CD4-positive, alpha-beta T cell treated with Interleukin-6 for 4 hours (primary cell): Measurements from ENCODE around the gene TSSK2.
"Not testable (repeated sequence)": the region's sequence is repeated elsewhere in the genome, so short reads cannot be mapped to it uniquely, and the experiment has no call there.

Experiments
- DNase-seq: peaks from one replicate; pipeline ENCODE4 v3.0.0-alpha.2; 2020; ENCODE audit warnings: mixed read lengths

TSSK2 gene

GRCh38 chr22:19130959-19131684 is at the start of gene TSSK2:
TSS of gene TSSK2 (plus strand) at chr22:19131308. CDS start at chr22:19131400, 92 bp downstream.
- DNase-seq = no peak

DNA sequence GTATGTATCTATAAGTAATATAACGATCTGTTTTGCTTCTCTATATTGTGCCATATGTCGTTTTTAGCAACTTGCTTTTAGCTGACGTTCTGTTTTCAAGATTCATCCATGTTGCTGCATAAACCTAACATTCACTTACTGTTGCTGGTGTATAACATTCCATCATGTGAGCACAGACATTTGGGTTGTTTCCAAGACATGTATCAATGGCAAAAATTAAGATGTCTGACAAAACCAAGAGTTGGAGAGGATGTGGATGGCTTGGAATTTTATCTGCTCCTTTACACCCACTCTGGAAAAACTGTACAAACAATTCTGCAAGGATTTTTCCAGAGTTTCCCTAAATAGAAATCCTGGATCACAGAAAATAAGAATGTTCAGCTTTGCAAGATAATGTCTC is 49.8 kb upstream of the TSSK2 start:
- no peak for DNase-seq

GRCh38 chr22:19082101-19082500 is 49.0 kb upstream of the TSSK2 start:
- DNase-seq = no peak

DNA sequence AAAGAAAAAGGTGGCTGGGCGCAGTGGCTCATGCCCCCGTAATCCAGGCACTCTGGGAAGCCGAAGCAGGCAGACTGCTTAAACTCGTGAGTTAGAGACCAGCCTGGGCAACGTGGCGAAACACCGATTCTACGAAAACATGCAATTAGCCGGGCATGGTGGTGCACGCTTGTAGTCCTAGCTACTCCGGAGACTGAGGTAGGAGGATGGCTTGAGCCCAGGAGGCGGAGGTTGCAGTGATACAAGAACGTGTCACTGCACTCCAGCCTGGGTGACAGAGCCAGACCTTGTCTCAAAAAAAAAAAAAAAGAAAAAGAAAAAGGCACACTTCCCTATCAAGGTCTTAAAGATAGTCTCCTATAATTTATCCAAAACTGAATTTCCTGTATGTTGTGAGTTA is 48.3 kb upstream of the TSSK2 start:
- no peak for DNase-seq

DNA sequence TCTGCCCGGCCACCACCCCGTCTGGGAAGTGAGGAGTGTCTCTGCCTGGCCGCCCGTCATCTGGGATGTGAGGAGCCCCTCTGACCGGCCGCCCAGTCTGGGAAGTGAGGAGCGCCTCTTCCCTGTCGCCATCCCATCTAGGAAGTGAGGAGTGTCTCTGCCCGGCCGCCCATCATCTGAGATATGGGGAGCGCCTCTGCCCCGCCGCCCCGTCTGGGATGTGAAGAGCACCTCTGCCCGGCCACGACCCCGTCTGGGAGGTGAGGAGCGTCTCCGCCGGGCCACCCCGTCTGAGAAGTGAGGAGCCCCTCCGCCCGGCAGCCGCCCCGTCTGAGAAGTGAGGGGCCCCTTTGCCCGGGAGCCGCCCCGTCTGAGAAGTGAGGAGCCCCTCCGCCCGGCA is 47.0 kb upstream of the TSSK2 start:
- DNase-seq = not testable (repeated sequence)

- DNase-seq = not testable (repeated sequence)
Measured at GRCh38 chr22:19084586-19084985, 46.5 kb upstream of the TSSK2 start.

- DNase-seq = no peak
Measured at GRCh38 chr22:19085233-19085718, 45.8 kb upstream of the TSSK2 start.

DNA sequence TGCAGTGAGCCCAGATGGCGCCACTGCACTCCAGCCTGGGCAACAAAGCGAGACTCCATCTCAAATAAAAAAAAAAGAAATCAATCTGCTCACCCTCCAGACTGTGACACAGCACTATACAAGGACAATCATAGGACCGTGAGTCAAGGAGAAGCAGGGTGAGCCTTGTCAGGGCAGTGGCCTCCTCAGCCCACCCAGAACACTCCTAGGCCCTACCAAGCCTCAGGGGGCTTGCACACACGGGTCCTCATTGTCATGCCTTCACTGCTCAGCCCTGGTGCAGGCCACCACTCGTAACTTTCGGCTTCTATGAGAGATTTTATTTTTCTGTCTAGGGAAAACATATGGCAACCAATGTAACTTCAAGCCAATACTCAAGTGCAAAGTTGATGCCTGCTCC is 44.7 kb upstream of the TSSK2 start:
- DNase-seq = no peak

- DNase-seq = no peak
Measured at GRCh38 chr22:19086896-19087295, 44.2 kb upstream of the TSSK2 start.

- no peak for DNase-seq
Measured at GRCh38 chr22:19088866-19089595, 42.1 kb upstream of the TSSK2 start.

GRCh38 chr22:19090183-19090582 is 40.9 kb upstream of the TSSK2 start:
- DNase-seq = no peak

DNA sequence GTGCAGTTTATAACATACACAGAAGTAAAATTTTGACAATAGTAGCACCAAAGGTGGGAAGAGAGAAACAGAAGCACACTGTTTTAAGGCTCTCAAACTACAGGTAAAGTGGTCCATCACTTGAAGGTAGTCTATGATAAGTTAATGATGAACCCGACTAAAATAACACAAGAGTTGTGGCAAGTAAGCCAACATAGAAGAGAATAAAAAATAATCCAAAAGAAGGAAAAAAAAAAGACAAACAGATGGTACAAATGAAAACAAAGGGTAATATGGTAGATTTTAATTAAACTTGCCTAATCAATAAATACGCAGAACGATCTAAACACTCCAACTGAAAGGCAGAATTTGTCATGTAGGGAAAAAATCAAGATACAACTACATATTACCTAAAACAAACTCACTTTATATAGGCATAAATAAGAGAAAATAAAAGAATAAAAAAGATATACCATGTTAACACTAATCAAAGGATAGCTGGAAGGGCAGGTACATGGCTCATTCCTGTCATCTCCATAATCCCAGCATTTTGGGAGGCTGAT is 40.5 kb upstream of the TSSK2 start:
- no peak for DNase-seq

- DNase-seq = no peak
Measured at GRCh38 chr22:19092725-19093124, 38.4 kb upstream of the TSSK2 start.

- no peak for DNase-seq
Measured at GRCh38 chr22:19094393-19094997, 36.6 kb upstream of the TSSK2 start.

DNA sequence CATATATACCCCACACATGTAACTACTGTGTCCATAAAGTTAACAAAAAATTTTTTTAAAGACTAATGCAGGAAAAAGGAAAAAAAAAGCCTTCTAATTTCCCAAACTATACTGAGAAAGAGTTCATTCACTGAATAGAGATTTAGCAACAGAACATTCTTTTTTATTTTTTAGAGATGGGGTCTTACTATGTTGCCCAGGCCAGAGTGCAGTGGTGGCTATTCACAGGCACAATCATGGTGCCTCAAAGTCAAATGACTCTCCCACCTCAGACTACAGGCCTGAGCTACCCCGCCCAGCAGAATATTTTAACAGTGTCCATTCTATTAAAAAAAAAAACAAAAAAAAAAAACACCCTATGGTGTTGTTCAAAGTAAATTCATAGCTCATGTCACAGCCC is 34.6 kb upstream of the TSSK2 start:
- no peak for DNase-seq

DNA sequence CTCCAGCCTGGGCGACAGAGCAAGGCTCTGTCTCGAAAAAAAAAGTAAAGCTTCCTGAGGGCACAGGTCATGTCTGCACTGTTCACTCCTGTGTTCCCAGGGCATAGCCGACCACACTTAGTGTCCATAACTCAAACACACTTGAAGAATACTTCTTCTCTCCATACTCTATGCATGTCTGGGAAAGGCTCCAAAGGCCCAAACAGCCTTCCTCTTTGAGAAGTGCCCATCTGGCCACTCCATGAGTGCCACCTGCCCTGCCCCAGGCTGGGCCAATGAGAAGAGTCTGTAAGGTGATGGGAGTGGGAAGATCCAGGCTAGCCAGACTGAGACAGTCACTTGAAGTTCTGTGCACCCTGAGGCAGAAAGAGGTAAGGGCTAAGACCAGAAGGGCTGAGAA is 33.6 kb upstream of the TSSK2 start:
- no peak for DNase-seq

GRCh38 chr22:19098157-19098556 is 33.0 kb upstream of the TSSK2 start:
- no peak for DNase-seq

DNA sequence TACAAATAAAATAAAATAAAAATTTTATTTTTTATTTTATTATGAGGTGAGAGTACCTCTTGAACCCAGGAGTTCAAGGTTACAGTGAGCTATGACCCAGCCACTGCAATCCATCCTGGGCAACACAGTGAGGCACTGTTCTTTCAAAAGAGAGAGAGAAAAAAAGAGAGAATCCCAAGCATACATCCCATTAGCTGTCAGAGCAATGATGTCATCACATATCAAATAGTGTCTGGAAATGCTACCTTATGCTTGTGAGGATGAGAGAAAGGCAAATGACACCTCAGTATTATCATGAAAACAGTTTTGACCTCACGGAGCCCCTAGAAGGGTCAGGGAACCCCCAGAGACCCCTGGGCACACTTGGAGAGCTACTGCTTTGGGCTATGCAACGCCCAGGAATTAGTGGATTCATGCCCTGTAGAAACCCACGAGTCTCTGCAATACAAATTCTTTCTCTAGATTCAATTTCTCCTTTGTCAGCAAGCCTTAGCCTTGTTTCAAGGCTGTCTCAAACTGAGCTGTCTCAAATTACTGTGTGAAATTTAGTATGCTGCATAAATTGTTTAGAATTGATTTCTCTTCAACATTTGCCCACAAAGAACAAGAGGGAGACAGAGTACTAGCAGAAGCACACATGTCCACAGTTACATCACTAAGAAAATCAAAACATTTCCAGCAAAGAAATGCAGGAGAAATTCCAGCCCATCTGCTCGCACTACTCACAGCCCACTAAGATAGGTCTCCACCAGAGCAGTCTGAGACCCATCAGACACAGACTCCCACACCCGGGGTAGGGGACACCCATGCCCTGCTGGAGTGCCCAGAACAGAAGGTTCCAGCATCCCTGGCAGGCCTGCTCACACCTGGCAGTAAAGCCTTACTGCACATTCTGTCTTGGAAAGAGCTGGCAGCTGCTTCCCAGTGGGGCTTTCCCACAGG is 27.0 kb upstream of the TSSK2 start:
- DNase-seq = no peak

- no peak for DNase-seq
Measured at GRCh38 chr22:19105456-19105855, 25.7 kb upstream of the TSSK2 start.

GRCh38 chr22:19105867-19106802 is 25.0 kb upstream of the TSSK2 start:
- peak; percentile 74 for DNase-seq
